Dendritic cell treated with granulocyte-macrophage colony-stimulating factor and Interleukin-4, amounts not matched to agents 40 ng/mL and 50 ng/mL, for 4 days (primary cell): ENCODE data around the gene UBR1.
A peak's percentile ranks its signal among the peaks of the same experiment; 100 is the strongest.
"Not testable (repeated sequence)": the region's sequence is repeated elsewhere in the genome, so short reads cannot be mapped to it uniquely, and the experiment has no call there.

Source experiments
- H3K27ac Mint-ChIP-seq: one replicate; pipeline ENCODE4 v1.8.0; 2022; ENCODE audit warnings: mild to moderate bottlenecking, mixed read lengths
- H3K27me3 Mint-ChIP-seq: one replicate; pipeline ENCODE4 v1.8.0; 2022; ENCODE audit warnings: mild to moderate bottlenecking, mixed read lengths
- H3K36me3 Mint-ChIP-seq: one replicate; pipeline ENCODE4 v1.8.0; 2022; ENCODE audit warnings: low read depth, mixed read lengths
- H3K4me1 Mint-ChIP-seq: one replicate; pipeline ENCODE4 v1.8.0; 2022; ENCODE audit warnings: low read depth, mixed read lengths
- H3K4me3 Mint-ChIP-seq: one replicate; pipeline ENCODE4 v1.8.0; 2022; ENCODE audit warnings: mild to moderate bottlenecking, moderate library complexity, mixed read lengths
- H3K9me3 Mint-ChIP-seq: one replicate; pipeline ENCODE4 v1.8.0; 2022; ENCODE audit warnings: mixed read lengths
- intact Hi-C: fragments of 100-400 bp; cut with micrococcal nuclease; formaldehyde crosslinking; loops from one replicate; pipeline ENCODE4 v1.15.0; 2022

Gene UBR1

GRCh38 chr15:43070249-43070648, 35.6 kb downstream of the UBR1 start:
- Mint-ChIP-seq H3K27me3 (no peaks in the 10 kb centered on the region), H3K27ac (no peak overlapping the region), H3K9me3 (no peaks in the 10 kb centered on the region), H3K36me3 (peaks cover 80% of the 10 kb centered on the region), H3K4me1 (peaks cover 5% of the 10 kb centered on the region), H3K4me3 (no peak overlapping the region)
- intact Hi-C loops, result no loop called here

GRCh38 chr15:43067717-43068461, 37.9 kb downstream of the UBR1 start:
- intact Hi-C loops, result no loop called here
- Mint-ChIP-seq H3K4me3 (no peak overlapping the region), H3K36me3 (peaks cover 64% of the 10 kb centered on the region), H3K4me1 (peaks cover 5% of the 10 kb centered on the region), H3K9me3 (no peaks in the 10 kb centered on the region), H3K27ac (no peak overlapping the region), H3K27me3 (no peaks in the 10 kb centered on the region)

- peaks cover 81% of the 10 kb centered on the region for H3K36me3 Mint-ChIP-seq
- H3K4me3 Mint-ChIP-seq, result no peak overlapping the region
- H3K9me3 Mint-ChIP-seq, result no peaks in the 10 kb centered on the region
- H3K27ac Mint-ChIP-seq, result no peak overlapping the region
- no peaks in the 10 kb centered on the region for H3K4me1 Mint-ChIP-seq
- intact Hi-C loops, result no loop called here
- no peaks in the 10 kb centered on the region for H3K27me3 Mint-ChIP-seq
Observed at GRCh38 chr15:43056696-43057095, 49.1 kb downstream of the UBR1 start.

- Mint-ChIP-seq H3K27ac (no peak overlapping the region), H3K4me3 (no peak overlapping the region), H3K36me3 (peaks cover 67% of the 10 kb centered on the region), H3K9me3 (no peaks in the 10 kb centered on the region), H3K27me3 (no peaks in the 10 kb centered on the region), H3K4me1 (no peaks in the 10 kb centered on the region)
- intact Hi-C loops, result no loop called here
Observed at GRCh38 chr15:43052860-43053259, 53.0 kb downstream of the UBR1 start.

- H3K4me1 Mint-ChIP-seq, result no peaks in the 10 kb centered on the region
- intact Hi-C loops, result no loop called here
Observed at GRCh38 chr15:43048935-43049334, 56.9 kb downstream of the UBR1 start.

GRCh38 chr15:43046484-43046883, 59.4 kb downstream of the UBR1 start:
- Mint-ChIP-seq H3K36me3 (peaks cover 73% of the 10 kb centered on the region), H3K9me3 (no peaks in the 10 kb centered on the region), H3K4me1 (no peaks in the 10 kb centered on the region), H3K27me3 (no peaks in the 10 kb centered on the region), H3K4me3 (no peak overlapping the region), H3K27ac (no peak overlapping the region)
- intact Hi-C loops, result no loop called here

More at GRCh38 chr15:43048935-43049334, 56.9 kb downstream of the UBR1 start:
- H3K36me3 Mint-ChIP-seq, result peaks cover 68% of the 10 kb centered on the region
- H3K27ac Mint-ChIP-seq, result no peak overlapping the region
- no peak overlapping the region for H3K4me3 Mint-ChIP-seq
- no peaks in the 10 kb centered on the region for H3K27me3 Mint-ChIP-seq
- H3K9me3 Mint-ChIP-seq, result no peaks in the 10 kb centered on the region

- no peak overlapping the region for H3K4me3 Mint-ChIP-seq
- H3K4me1 Mint-ChIP-seq, result no peaks in the 10 kb centered on the region
- no peaks in the 10 kb centered on the region for H3K27me3 Mint-ChIP-seq
- H3K27ac Mint-ChIP-seq, result no peak overlapping the region
- peaks cover 72% of the 10 kb centered on the region for H3K36me3 Mint-ChIP-seq
- no peaks in the 10 kb centered on the region for H3K9me3 Mint-ChIP-seq
- intact Hi-C loops, result no loop called here
Observed at GRCh38 chr15:43042885-43043284, 63.0 kb downstream of the UBR1 start.

GRCh38 chr15:43041085-43041484, 64.8 kb downstream of the UBR1 start:
- H3K4me3 Mint-ChIP-seq, H3K27me3 Mint-ChIP-seq, H3K27ac Mint-ChIP-seq, H3K4me1 Mint-ChIP-seq, H3K9me3 Mint-ChIP-seq, intact Hi-C loops: not testable (repeated sequence)
- H3K36me3 Mint-ChIP-seq, result peaks cover 71% of the 10 kb centered on the region

GRCh38 chr15:43035240-43035639, 70.6 kb downstream of the UBR1 start:
- H3K27me3 Mint-ChIP-seq, H3K9me3 Mint-ChIP-seq, H3K4me1 Mint-ChIP-seq, H3K4me3 Mint-ChIP-seq, H3K27ac Mint-ChIP-seq, intact Hi-C loops: not testable (repeated sequence)
- H3K36me3 Mint-ChIP-seq, result peaks cover 42% of the 10 kb centered on the region

- H3K27ac Mint-ChIP-seq, result peak overlapping the region; percentile 73
- peaks cover 11% of the 10 kb centered on the region for H3K4me1 Mint-ChIP-seq
- intact Hi-C loops, result no loop called here
- no peaks in the 10 kb centered on the region for H3K9me3 Mint-ChIP-seq
- no peak overlapping the region for H3K4me3 Mint-ChIP-seq
- H3K36me3 Mint-ChIP-seq, result peaks cover 41% of the 10 kb centered on the region
- H3K27me3 Mint-ChIP-seq, result no peaks in the 10 kb centered on the region
Observed at GRCh38 chr15:43029476-43029875, 76.4 kb downstream of the UBR1 start.

GRCh38 chr15:43025150-43025549, 80.7 kb downstream of the UBR1 start:
- peaks cover 35% of the 10 kb centered on the region for H3K36me3 Mint-ChIP-seq
- no peaks in the 10 kb centered on the region for H3K27me3 Mint-ChIP-seq
- H3K4me3 Mint-ChIP-seq, result no peak overlapping the region
- intact Hi-C loops, result no loop called here
- H3K9me3 Mint-ChIP-seq, result no peaks in the 10 kb centered on the region
- H3K27ac Mint-ChIP-seq, result no peak overlapping the region
- H3K4me1 Mint-ChIP-seq, result peaks cover 8% of the 10 kb centered on the region

- peaks cover 48% of the 10 kb centered on the region for H3K36me3 Mint-ChIP-seq
- H3K27me3 Mint-ChIP-seq, result not testable (repeated sequence)
Observed at GRCh38 chr15:43014671-43015070, 91.2 kb downstream of the UBR1 start.

GRCh38 chr15:43009206-43009605, 96.6 kb downstream of the UBR1 start:
- Mint-ChIP-seq H3K4me1 (no peaks in the 10 kb centered on the region), H3K4me3 (no peak overlapping the region), H3K27ac (no peak overlapping the region), H3K27me3 (no peaks in the 10 kb centered on the region), H3K9me3 (no peaks in the 10 kb centered on the region), H3K36me3 (peaks cover 67% of the 10 kb centered on the region)
- intact Hi-C loops, result no loop called here

More at GRCh38 chr15:43014671-43015070, 91.2 kb downstream of the UBR1 start:
- intact Hi-C loops, H3K4me1 Mint-ChIP-seq, H3K27ac Mint-ChIP-seq, H3K4me3 Mint-ChIP-seq, H3K9me3 Mint-ChIP-seq: not testable (repeated sequence)

GRCh38 chr15:43008150-43008549, 97.7 kb downstream of the UBR1 start:
- Mint-ChIP-seq H3K4me1 (no peaks in the 10 kb centered on the region), H3K36me3 (peaks cover 70% of the 10 kb centered on the region), H3K27ac (no peak overlapping the region), H3K27me3 (no peaks in the 10 kb centered on the region), H3K9me3 (no peaks in the 10 kb centered on the region), H3K4me3 (no peak overlapping the region)
- intact Hi-C loops, result no loop called here

- H3K4me3 Mint-ChIP-seq, result no peak overlapping the region
- H3K4me1 Mint-ChIP-seq, result no peaks in the 10 kb centered on the region
- H3K27me3 Mint-ChIP-seq, result no peaks in the 10 kb centered on the region
- H3K9me3 Mint-ChIP-seq, result no peaks in the 10 kb centered on the region
- intact Hi-C loops, result no loop called here
- no peak overlapping the region for H3K27ac Mint-ChIP-seq
- peaks cover 71% of the 10 kb centered on the region for H3K36me3 Mint-ChIP-seq
Observed at GRCh38 chr15:43007551-43007950, 98.3 kb downstream of the UBR1 start.
